Measurements from ENCODE around the gene TBX21. TPM values are rescaled to one million over a fixed set of nuclear protein-coding genes. Genes with fewer than 3 reads are reported as not detected.

Gene TBX21
- total and polyA plus RNA-seq, 10 of the 15 experiments (the other 5 are each of a cell fraction or from before 2014, with no cell fraction given): 0.63 to 9.6 (median 5.0) TPM

GRCh38 chr17:47694581-47695428 lies 38.2 kb upstream of the TBX21 start (continued):
- 0 out of 2 replicates have a peak, but pooled peaks have one; percentile 44 for TF ChIP-seq RELB (IDR thresholded peaks at IDR 0.05; ENCODE audit: low read depth)
- no peak for TF ChIP-seq ZSCAN29 (IDR thresholded peaks at IDR 0.05)
- no peak for TF ChIP-seq SIX5 (IDR thresholded peaks at IDR 0.05; ENCODE audit: low read depth, low read length, severe bottlenecking)
- TF ChIP-seq IKZF1 (conservative IDR thresholded peaks at IDR 0.05): peak; percentile 82
- no peak for TF ChIP-seq POLR2A (IDR thresholded peaks at IDR 0.05; ENCODE audit: low read depth, low read length)
- TF ChIP-seq, protein P1, sequence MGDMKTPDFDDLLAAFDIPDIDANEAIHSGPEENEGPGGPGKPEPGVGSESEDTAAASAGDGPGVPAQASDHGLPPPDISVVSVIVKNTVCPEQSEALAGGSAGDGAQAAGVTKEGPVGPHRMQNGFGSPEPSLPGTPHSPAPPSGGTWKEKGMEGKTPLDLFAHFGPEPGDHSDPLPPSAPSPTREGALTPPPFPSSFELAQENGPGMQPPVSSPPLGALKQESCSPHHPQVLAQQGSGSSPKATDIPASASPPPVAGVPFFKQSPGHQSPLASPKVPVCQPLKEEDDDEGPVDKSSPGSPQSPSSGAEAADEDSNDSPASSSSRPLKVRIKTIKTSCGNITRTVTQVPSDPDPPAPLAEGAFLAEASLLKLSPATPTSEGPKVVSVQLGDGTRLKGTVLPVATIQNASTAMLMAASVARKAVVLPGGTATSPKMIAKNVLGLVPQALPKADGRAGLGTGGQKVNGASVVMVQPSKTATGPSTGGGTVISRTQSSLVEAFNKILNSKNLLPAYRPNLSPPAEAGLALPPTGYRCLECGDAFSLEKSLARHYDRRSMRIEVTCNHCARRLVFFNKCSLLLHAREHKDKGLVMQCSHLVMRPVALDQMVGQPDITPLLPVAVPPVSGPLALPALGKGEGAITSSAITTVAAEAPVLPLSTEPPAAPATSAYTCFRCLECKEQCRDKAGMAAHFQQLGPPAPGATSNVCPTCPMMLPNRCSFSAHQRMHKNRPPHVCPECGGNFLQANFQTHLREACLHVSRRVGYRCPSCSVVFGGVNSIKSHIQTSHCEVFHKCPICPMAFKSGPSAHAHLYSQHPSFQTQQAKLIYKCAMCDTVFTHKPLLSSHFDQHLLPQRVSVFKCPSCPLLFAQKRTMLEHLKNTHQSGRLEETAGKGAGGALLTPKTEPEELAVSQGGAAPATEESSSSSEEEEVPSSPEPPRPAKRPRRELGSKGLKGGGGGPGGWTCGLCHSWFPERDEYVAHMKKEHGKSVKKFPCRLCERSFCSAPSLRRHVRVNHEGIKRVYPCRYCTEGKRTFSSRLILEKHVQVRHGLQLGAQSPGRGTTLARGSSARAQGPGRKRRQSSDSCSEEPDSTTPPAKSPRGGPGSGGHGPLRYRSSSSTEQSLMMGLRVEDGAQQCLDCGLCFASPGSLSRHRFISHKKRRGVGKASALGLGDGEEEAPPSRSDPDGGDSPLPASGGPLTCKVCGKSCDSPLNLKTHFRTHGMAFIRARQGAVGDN (IDR thresholded peaks at IDR 0.05): peak; percentile 97
- TF ChIP-seq, protein P2, sequence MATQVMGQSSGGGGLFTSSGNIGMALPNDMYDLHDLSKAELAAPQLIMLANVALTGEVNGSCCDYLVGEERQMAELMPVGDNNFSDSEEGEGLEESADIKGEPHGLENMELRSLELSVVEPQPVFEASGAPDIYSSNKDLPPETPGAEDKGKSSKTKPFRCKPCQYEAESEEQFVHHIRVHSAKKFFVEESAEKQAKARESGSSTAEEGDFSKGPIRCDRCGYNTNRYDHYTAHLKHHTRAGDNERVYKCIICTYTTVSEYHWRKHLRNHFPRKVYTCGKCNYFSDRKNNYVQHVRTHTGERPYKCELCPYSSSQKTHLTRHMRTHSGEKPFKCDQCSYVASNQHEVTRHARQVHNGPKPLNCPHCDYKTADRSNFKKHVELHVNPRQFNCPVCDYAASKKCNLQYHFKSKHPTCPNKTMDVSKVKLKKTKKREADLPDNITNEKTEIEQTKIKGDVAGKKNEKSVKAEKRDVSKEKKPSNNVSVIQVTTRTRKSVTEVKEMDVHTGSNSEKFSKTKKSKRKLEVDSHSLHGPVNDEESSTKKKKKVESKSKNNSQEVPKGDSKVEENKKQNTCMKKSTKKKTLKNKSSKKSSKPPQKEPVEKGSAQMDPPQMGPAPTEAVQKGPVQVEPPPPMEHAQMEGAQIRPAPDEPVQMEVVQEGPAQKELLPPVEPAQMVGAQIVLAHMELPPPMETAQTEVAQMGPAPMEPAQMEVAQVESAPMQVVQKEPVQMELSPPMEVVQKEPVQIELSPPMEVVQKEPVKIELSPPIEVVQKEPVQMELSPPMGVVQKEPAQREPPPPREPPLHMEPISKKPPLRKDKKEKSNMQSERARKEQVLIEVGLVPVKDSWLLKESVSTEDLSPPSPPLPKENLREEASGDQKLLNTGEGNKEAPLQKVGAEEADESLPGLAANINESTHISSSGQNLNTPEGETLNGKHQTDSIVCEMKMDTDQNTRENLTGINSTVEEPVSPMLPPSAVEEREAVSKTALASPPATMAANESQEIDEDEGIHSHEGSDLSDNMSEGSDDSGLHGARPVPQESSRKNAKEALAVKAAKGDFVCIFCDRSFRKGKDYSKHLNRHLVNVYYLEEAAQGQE (IDR thresholded peaks at IDR 0.05; ENCODE audit: low read depth, low read length): no peak; the same call in 1 of the 2 replicates
- no peak for TF ChIP-seq CBX5 (IDR thresholded peaks at IDR 0.05; ENCODE audit: low read depth)
- no peak for TF ChIP-seq SREBF1 (IDR thresholded peaks at IDR 0.05; ENCODE audit: low read length)
- no peak for TF ChIP-seq HCFC1 (IDR thresholded peaks at IDR 0.05; ENCODE audit: low read length)
- TF ChIP-seq POU2F2 (IDR thresholded peaks at IDR 0.05; ENCODE audit: borderline replicate concordance, low read depth, low read length): no peak
- TF ChIP-seq FOXK2 (IDR thresholded peaks at IDR 0.05): no peak
- peak; percentile 50; the same call in 1 of the 2 replicates for TF ChIP-seq MTA2 (IDR thresholded peaks at IDR 0.05; ENCODE audit: low read depth)
- no peak for TF ChIP-seq BCLAF1 (IDR thresholded peaks at IDR 0.05)
- TF ChIP-seq GATAD2B (conservative IDR thresholded peaks at IDR 0.05; ENCODE audit: low read depth): peak; percentile 61
- no peak for TF ChIP-seq POLR2AphosphoS5 (IDR thresholded peaks at IDR 0.05; ENCODE audit: low read length)

Measured in GM12878 (cell line).